ENCODE results near the gene PPP2R2D. TPM values are rescaled to one million over a fixed set of nuclear protein-coding genes. Genes with fewer than 3 reads are reported as not detected.
A peak's percentile ranks its signal among the peaks of the same experiment; 100 is the strongest.

Gene PPP2R2D
- total RNA-seq (2021; ENCODE audit: unreplicated experiment) (41.0 TPM), Bru-seq, nascent RNA (percentile 88 among the genes with signal in this experiment), BruChase-seq, experiment 1, labeled RNA remaining after a 2-hour chase (percentile 87 among the genes with signal in this experiment), BruChase-seq, experiment 2, labeled RNA remaining after a 6-hour chase (percentile 83 among the genes with signal in this experiment)
- 37.4 TPM for polyA plus RNA-seq (2012; ENCODE audit: insufficient read length)
- long read RNA-seq, full-length matches to known transcripts: 47 of 152 reads
- long read RNA-seq, partial matches to known transcripts: 61 of 152 reads
- long read RNA-seq, other reads (novel, unspliced or antisense): 44 of 152 reads

DNA sequence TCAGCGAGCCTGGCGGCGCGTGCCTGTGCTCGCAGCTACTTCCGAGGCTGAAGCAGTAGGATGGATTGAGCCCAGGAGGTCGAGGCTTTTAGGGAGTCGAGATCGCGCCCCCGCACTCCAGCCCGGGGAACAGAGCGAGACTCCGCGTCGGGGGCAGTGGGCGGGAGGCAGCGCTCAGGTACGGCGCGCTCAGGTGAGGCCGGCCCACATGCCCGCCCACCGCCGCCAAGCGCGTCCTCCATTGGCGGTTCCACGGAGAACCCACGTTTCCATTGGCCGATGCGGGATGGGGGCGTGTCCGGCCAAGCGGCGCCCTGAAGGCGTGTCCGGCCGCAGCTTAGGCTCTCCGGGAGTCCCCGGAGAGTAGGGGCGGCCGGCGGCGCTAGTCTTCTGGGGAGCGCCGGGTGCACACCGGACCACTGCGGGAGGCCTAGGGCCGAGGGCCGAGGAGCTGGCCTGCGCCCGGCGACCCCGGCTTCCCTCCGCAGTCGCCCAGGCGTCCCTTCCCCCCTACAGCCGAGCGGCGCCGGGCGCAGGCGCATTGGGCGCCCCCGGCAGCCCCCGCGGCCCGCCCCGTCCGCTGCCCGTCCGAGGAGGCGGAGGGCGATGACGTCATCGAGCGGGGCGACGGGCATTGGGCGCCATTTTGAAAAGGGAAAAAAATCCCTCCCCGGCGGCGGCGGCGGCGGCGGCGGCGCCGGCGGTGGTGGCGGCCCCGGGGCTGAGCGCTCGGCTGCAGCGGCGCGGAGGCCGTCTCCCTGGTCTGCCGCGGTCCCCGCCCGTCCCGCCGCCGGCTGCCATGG is at the start of gene PPP2R2D:
TSS of gene PPP2R2D (plus strand) at position 659 of the 803 bp plus-strand sequence. CDS start at position 800, 141 bp downstream.
- no peaks in the 10 kb centered on the region for H3K36me3 ChIP-seq (ENCODE audit: control insufficient read depth, insufficient read depth, low read length)
- no TSS peak for BruUV-seq (replicated peaks)
- H3K4me1 ChIP-seq (ENCODE audit: control insufficient read depth, insufficient read depth, low read length): peaks cover 33% of the 10 kb centered on the region
- no peaks in the 10 kb centered on the region for H3K9me3 ChIP-seq (ENCODE audit: control insufficient read depth, insufficient read depth, low read depth, low read length)
- H3K27ac ChIP-seq (ENCODE audit: low read length): peak within 1 kb of the TSS; percentile 80
- H3K4me3 ChIP-seq (ENCODE audit: low read depth in 2 of 2, low read length in 2 of 2): peak within 1 kb of the TSS; percentile 55 to 85
- CTCF ChIA-PET: interaction anchor here (0.5 to 1.5 kb wide), 4 partner anchors 9 to 1243 kb away, joined by 4 to 14 read pairs (median 6); no protein-coding TSS in a partner anchor
- TF ChIP-seq SIN3A (IDR thresholded peaks at IDR 0.05; ENCODE audit: borderline replicate concordance, insufficient read depth, low read depth, low read length) (peak; percentile 73; the same call in 1 of the 2 replicates), TCF7L2 (IDR thresholded peaks at IDR 0.05; ENCODE audit: low read depth, low read length) (no peak), POLR2AphosphoS5 (IDR thresholded peaks at IDR 0.05; ENCODE audit: low read depth, low read length) (peak; percentile 45; the same call in 1 of the 2 replicates)
- ATAC-seq: peak; percentile 96
- POLR2A ChIA-PET: no interaction called here
- in situ Hi-C loops (cut with HindIII; ENCODE audit: low pct_unique_long_range_greater_than_20kb, low sequenced_read_pairs) (no loop called here), intact Hi-C loops (cut with micrococcal nuclease; ENCODE audit: unreplicated experiment) (no loop called here)
- H3K27me3 ChIP-seq (ENCODE audit: control insufficient read depth, insufficient read depth, low read length): peaks cover 4% of the 10 kb centered on the region; the same call in 1 of the 2 replicates
- peak; percentile 38 for DNase-seq (ENCODE audit: low read depth, low spot score)

DNA sequence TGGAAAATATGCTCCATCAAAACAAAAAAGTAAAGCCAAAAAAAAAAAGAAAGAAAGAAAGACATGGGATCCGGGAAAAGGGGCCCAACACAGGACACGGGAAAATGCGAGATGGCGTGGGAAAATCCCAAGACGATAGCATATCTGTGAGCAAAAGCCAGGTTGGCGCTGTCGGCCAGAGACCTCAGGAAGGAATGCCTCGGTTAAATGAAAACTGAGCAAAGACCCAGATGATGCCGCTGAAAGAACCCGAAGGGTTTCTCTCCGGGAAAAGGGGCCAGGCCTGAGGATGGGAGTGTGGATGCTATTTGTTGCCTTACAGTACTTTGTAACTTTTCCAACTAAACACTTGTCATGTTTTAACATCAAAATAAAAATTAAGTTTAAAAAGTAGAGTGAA is 49.5 kb upstream of the PPP2R2D start:
- in situ Hi-C loops (cut with HindIII; ENCODE audit: low pct_unique_long_range_greater_than_20kb, low sequenced_read_pairs): no loop called here

More for the DNA sequence above, 49.5 kb upstream of the PPP2R2D start:
- no peaks in the 10 kb centered on the region for H3K36me3 ChIP-seq (ENCODE audit: control insufficient read depth, insufficient read depth, low read length)
- no peaks in the 10 kb centered on the region for H3K9me3 ChIP-seq (ENCODE audit: control insufficient read depth, insufficient read depth, low read depth, low read length)
- no TSS peak for BruUV-seq (replicated peaks)
- TF ChIP-seq, protein P1, sequence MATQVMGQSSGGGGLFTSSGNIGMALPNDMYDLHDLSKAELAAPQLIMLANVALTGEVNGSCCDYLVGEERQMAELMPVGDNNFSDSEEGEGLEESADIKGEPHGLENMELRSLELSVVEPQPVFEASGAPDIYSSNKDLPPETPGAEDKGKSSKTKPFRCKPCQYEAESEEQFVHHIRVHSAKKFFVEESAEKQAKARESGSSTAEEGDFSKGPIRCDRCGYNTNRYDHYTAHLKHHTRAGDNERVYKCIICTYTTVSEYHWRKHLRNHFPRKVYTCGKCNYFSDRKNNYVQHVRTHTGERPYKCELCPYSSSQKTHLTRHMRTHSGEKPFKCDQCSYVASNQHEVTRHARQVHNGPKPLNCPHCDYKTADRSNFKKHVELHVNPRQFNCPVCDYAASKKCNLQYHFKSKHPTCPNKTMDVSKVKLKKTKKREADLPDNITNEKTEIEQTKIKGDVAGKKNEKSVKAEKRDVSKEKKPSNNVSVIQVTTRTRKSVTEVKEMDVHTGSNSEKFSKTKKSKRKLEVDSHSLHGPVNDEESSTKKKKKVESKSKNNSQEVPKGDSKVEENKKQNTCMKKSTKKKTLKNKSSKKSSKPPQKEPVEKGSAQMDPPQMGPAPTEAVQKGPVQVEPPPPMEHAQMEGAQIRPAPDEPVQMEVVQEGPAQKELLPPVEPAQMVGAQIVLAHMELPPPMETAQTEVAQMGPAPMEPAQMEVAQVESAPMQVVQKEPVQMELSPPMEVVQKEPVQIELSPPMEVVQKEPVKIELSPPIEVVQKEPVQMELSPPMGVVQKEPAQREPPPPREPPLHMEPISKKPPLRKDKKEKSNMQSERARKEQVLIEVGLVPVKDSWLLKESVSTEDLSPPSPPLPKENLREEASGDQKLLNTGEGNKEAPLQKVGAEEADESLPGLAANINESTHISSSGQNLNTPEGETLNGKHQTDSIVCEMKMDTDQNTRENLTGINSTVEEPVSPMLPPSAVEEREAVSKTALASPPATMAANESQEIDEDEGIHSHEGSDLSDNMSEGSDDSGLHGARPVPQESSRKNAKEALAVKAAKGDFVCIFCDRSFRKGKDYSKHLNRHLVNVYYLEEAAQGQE (IDR thresholded peaks at IDR 0.05; ENCODE audit: insufficient read depth in 1 of 2, low read depth in 2 of 2, low read length in 1 of 2): no peak
- TF ChIP-seq TCF7L2 (IDR thresholded peaks at IDR 0.05; ENCODE audit: low read depth, low read length): no peak
- no peak for TF ChIP-seq POLR2AphosphoS5 (IDR thresholded peaks at IDR 0.05; ENCODE audit: low read depth, low read length)
- no peak for TF ChIP-seq SIN3A (IDR thresholded peaks at IDR 0.05; ENCODE audit: borderline replicate concordance, insufficient read depth, low read depth, low read length)
- TF ChIP-seq, protein P2, sequence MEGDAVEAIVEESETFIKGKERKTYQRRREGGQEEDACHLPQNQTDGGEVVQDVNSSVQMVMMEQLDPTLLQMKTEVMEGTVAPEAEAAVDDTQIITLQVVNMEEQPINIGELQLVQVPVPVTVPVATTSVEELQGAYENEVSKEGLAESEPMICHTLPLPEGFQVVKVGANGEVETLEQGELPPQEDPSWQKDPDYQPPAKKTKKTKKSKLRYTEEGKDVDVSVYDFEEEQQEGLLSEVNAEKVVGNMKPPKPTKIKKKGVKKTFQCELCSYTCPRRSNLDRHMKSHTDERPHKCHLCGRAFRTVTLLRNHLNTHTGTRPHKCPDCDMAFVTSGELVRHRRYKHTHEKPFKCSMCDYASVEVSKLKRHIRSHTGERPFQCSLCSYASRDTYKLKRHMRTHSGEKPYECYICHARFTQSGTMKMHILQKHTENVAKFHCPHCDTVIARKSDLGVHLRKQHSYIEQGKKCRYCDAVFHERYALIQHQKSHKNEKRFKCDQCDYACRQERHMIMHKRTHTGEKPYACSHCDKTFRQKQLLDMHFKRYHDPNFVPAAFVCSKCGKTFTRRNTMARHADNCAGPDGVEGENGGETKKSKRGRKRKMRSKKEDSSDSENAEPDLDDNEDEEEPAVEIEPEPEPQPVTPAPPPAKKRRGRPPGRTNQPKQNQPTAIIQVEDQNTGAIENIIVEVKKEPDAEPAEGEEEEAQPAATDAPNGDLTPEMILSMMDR (IDR thresholded peaks at IDR 0.05): no peak
- H3K4me3 ChIP-seq (ENCODE audit: low read depth in 2 of 2, low read length in 2 of 2): no peak overlapping the region
- intact Hi-C loops (cut with micrococcal nuclease; ENCODE audit: unreplicated experiment): no loop called here
- ATAC-seq (no peak), DNase-seq (ENCODE audit: low read depth, low spot score) (no peak)
- ChIA-PET CTCF (no interaction called here), POLR2A (no interaction called here)
- H3K27ac ChIP-seq (ENCODE audit: low read length): no peak overlapping the region
- H3K27me3 ChIP-seq (ENCODE audit: control insufficient read depth, insufficient read depth, low read length): no peaks in the 10 kb centered on the region
- no peaks in the 10 kb centered on the region for H3K4me1 ChIP-seq (ENCODE audit: control insufficient read depth, insufficient read depth, low read length)
